Cardiac muscle cell (in vitro differentiated cells and primary cell): ENCODE results near the gene ABCC4. TPM values are rescaled to one million over a fixed set of nuclear protein-coding genes. Genes with fewer than 3 reads are reported as not detected.

Experiments used
- DNase-seq, 2 donors: peaks; one replicate each; pipeline versions ENCODE4 v3.0.0 to v3.0.0-alpha.2; 2010 to 2017; ENCODE audit warnings: low read depth in 1 of 2, low spot score in 1 of 2
- H3K27ac ChIP-seq: fragments of 200-600 bp; sonication (generic); 2 replicates; pipeline ENCODE4 v1.5.1; 2016
- H3K27me3 ChIP-seq: fragments of 200-600 bp; sonication (generic); 2 replicates; pipeline ENCODE4 v1.6.0; 2016; ENCODE audit warnings: control low read depth
- H3K36me3 ChIP-seq: fragments of 200-600 bp; sonication (generic); 2 replicates; pipeline ENCODE4 v1.5.1; 2016; ENCODE audit warnings: control low read depth
- H3K4me1 ChIP-seq: fragments of 200-600 bp; sonication (generic); 2 replicates; pipeline ENCODE4 v1.8.1; 2017; ENCODE audit warnings: low read depth, mild to moderate bottlenecking, mixed run types
- H3K4me3 ChIP-seq: fragments of 200-600 bp; sonication (generic); 2 replicates; pipeline ENCODE4 v1.5.1; 2016; ENCODE audit warnings: mild to moderate bottlenecking
- H3K9me3 ChIP-seq: fragments of 200-600 bp; sonication (generic); 2 replicates; pipeline ENCODE4 v1.5.1; 2017; ENCODE audit warnings: low read depth, mild to moderate bottlenecking, control low read depth
- CTCF ChIP-seq: IDR thresholded peaks from 2 replicates; pipeline ENCODE4 v1.5.1; 2012; ENCODE audit warnings: low read depth, mild to moderate bottlenecking, low read length
- polyA plus RNA-seq: library from polyadenylated mRNA; unstranded; fragments of >200 nt; fragmentation: Nextera tagmentation; extraction: Ambion mirVana; gene quantifications from 2 replicates; pipeline ENCODE4 v1.2.1, GENCODE V29; 2016
- total RNA-seq: library from RNA; depleted of rRNA; stranded (reverse); fragments of >200 nt; gene quantifications from 2 replicates; pipeline ENCODE4 v1.2.3, GENCODE V29; 2016

The ABCC4 gene
- total and polyA plus RNA-seq, 2 experiments from 2014 or later: 1.6 to 5.0 TPM

- Histone ChIP-seq H3K36me3 (no peaks in the 10 kb centered on the region), H3K27ac (no peak overlapping the region), H3K9me3 (no peaks in the 10 kb centered on the region), H3K4me1 (no peaks in the 10 kb centered on the region), H3K27me3 (no peaks in the 10 kb centered on the region), H3K4me3 (no peak overlapping the region)
- no peak for TF ChIP-seq CTCF
- no peak for DNase-seq
These were observed 241.2 kb downstream of the ABCC4 start for GRCh38 chr13:95060014-95060519.

GRCh38 chr13:95059306-95059705, 241.9 kb downstream of the ABCC4 start:
- Histone ChIP-seq H3K27ac (no peak overlapping the region), H3K9me3 (no peaks in the 10 kb centered on the region), H3K36me3 (no peaks in the 10 kb centered on the region), H3K4me3 (no peak overlapping the region), H3K4me1 (no peaks in the 10 kb centered on the region), H3K27me3 (no peaks in the 10 kb centered on the region)
- no peak for TF ChIP-seq CTCF
- no peak for DNase-seq

GRCh38 chr13:95058680-95059079, 242.6 kb downstream of the ABCC4 start:
- Histone ChIP-seq H3K4me3 (no peak overlapping the region), H3K36me3 (no peaks in the 10 kb centered on the region), H3K27ac (no peak overlapping the region), H3K4me1 (no peaks in the 10 kb centered on the region), H3K27me3 (no peaks in the 10 kb centered on the region), H3K9me3 (no peaks in the 10 kb centered on the region)
- TF ChIP-seq CTCF: no peak
- DNase-seq: no peak

- Histone ChIP-seq H3K4me1 (no peaks in the 10 kb centered on the region), H3K27ac (no peak overlapping the region), H3K27me3 (no peaks in the 10 kb centered on the region), H3K4me3 (no peak overlapping the region), H3K36me3 (no peaks in the 10 kb centered on the region), H3K9me3 (no peaks in the 10 kb centered on the region)
- no peak for DNase-seq
- no peak for TF ChIP-seq CTCF
These were observed 245.0 kb downstream of the ABCC4 start for GRCh38 chr13:95056266-95056665.

GRCh38 chr13:95050800-95051615, 250.2 kb downstream of the ABCC4 start:
- Histone ChIP-seq H3K36me3 (no peaks in the 10 kb centered on the region), H3K9me3 (no peaks in the 10 kb centered on the region), H3K27me3 (no peaks in the 10 kb centered on the region), H3K4me1 (no peaks in the 10 kb centered on the region), H3K4me3 (no peak overlapping the region), H3K27ac (no peak overlapping the region)
- no peak for TF ChIP-seq CTCF
- no peak for DNase-seq
